ENCODE data around the gene THEM4. TPM values are rescaled to one million over a fixed set of nuclear protein-coding genes. Genes with fewer than 3 reads are reported as not detected.

The THEM4 gene
- total RNA-seq, 4 donors from 2014 or later, result 28.5 to 32.5 (median 31.3) TPM

- TF ChIP-seq CTCF (IDR thresholded peaks at IDR 0.05) (no peak), POLR2A (IDR thresholded peaks at IDR 0.05) (no peak)
- Histone ChIP-seq H3K9me3 (no peaks in the 10 kb centered on the region), H3K27me3 (no peaks in the 10 kb centered on the region), H3K4me1 (peaks cover 7 to 40% of the 10 kb centered on the region in 2 donors), H3K36me3 (no peaks in the 10 kb centered on the region), H3K4me3 (replicated peaks in 1 of 3) (no peak overlapping the region), H3K27ac (peak overlapping the region in 1 of 3 donors; percentile 49)
- peak; percentile 40 to 54 for DNase-seq
- intact Hi-C loops (cut with DNase I), result no loop called here
- WGBS, 2 donors, result 53 to 59% methylated on average over 10 of the region's 10 CpGs
These were observed 36.7 kb upstream of the THEM4 start for GRCh38 chr1:151945725-151946722.

- H3K27me3 ChIP-seq, result no peaks in the 10 kb centered on the region
- peak overlapping the region in 1 of 3 donors; percentile 49 for H3K27ac ChIP-seq
- 58 to 81% methylated on average over 3 of the region's 3 CpGs for WGBS, 2 donors
- no peaks in the 10 kb centered on the region for H3K36me3 ChIP-seq
- intact Hi-C loops (cut with DNase I), result no loop called here
- H3K4me3 ChIP-seq (replicated peaks in 1 of 3), result no peak overlapping the region
- no peak for DNase-seq
- TF ChIP-seq POLR2A (IDR thresholded peaks at IDR 0.05), result no peak
- peaks cover 7 to 43% of the 10 kb centered on the region in 2 donors for H3K4me1 ChIP-seq
- H3K9me3 ChIP-seq, result no peaks in the 10 kb centered on the region
These were observed 35.7 kb upstream of the THEM4 start for GRCh38 chr1:151944857-151945575.

- no peak for DNase-seq
- no peaks in the 10 kb centered on the region for H3K9me3 ChIP-seq
- TF ChIP-seq POLR2A (IDR thresholded peaks at IDR 0.05) (no peak), CTCF (IDR thresholded peaks at IDR 0.05) (no peak)
- no peaks in the 10 kb centered on the region for H3K27me3 ChIP-seq
- peaks cover 7 to 43% of the 10 kb centered on the region in 2 donors for H3K4me1 ChIP-seq
- H3K27ac ChIP-seq, result peak overlapping the region in 1 of 3 donors; percentile 19
- H3K4me3 ChIP-seq (replicated peaks in 1 of 3), result no peak overlapping the region
- H3K36me3 ChIP-seq, result no peaks in the 10 kb centered on the region
- intact Hi-C loops (cut with DNase I), result no loop called here
- WGBS, 2 donors, result 48 to 52% methylated on average over 7 of the region's 7 CpGs
These were observed 35.0 kb upstream of the THEM4 start for GRCh38 chr1:151944126-151944856.

- TF ChIP-seq CTCF (IDR thresholded peaks at IDR 0.05), result no peak
- no peak for TF ChIP-seq POLR2A (IDR thresholded peaks at IDR 0.05)
- intact Hi-C loops (cut with DNase I), result no loop called here
- H3K36me3 ChIP-seq, result no peaks in the 10 kb centered on the region
- no peak for DNase-seq
- 88 to 93% methylated on average over 1 of the region's 1 CpG for WGBS, 2 donors
- no peak overlapping the region for H3K4me3 ChIP-seq (replicated peaks in 1 of 3)
- no peaks in the 10 kb centered on the region for H3K9me3 ChIP-seq
- H3K27ac ChIP-seq, result no peak overlapping the region
- H3K4me1 ChIP-seq, result peaks cover 7 to 43% of the 10 kb centered on the region in 2 donors
- no peaks in the 10 kb centered on the region for H3K27me3 ChIP-seq
These were observed 34.3 kb upstream of the THEM4 start for GRCh38 chr1:151943591-151943990.

GRCh38 chr1:151942882-151943281 lies 33.6 kb upstream of the THEM4 start:
- Histone ChIP-seq H3K27me3 (no peaks in the 10 kb centered on the region), H3K27ac (no peak overlapping the region), H3K36me3 (no peaks in the 10 kb centered on the region), H3K4me1 (peaks cover 7 to 43% of the 10 kb centered on the region in 2 donors), H3K9me3 (no peaks in the 10 kb centered on the region), H3K4me3 (replicated peaks in 1 of 3) (no peak overlapping the region)
- no peak for DNase-seq
- TF ChIP-seq POLR2A (IDR thresholded peaks at IDR 0.05) (no peak), CTCF (IDR thresholded peaks at IDR 0.05) (no peak)
- intact Hi-C loops (cut with DNase I), result no loop called here
- WGBS, 2 donors, result 79 to 81% methylated on average over 1 of the region's 1 CpG
